Measurements from ENCODE around the gene FAT4.

Gene FAT4

DNA sequence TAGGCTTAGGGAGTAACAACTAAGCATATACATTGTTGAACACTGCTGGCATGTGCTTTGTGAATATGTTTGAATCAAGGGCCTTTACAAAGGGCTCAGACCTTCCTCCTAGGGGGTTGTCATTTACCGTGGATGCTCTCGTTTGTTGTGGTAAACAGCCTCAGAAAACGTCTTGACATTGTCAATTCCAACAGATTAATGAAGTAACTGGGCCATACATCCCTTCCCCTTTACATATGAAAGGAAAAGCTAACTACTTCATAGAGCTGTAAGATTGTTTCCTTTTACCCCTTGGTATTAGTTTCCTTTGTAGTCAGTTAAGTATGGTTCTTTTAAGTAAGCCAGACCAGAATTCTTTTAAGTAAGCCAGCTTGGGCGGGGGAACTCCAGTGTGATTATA, 42.9 kb downstream of the FAT4 start:
- Histone ChIP-seq H3K4me2 (ENCODE audit: low read length) (no peak overlapping the region), H2AFZ (ENCODE audit: low read depth, low read length) (no peak overlapping the region), H3K9me3 (ENCODE audit: insufficient read depth, low read length) (no peaks in the 10 kb centered on the region), H3K9ac (ENCODE audit: low read length) (no peak overlapping the region), H3K36me3 (replicated peaks; ENCODE audit: low read depth, low read length) (no peaks in the 10 kb centered on the region), H3K27me3 (ENCODE audit: low read depth, low read length) (no peaks in the 10 kb centered on the region), H3K4me3 (ENCODE audit: low read length) (no peak overlapping the region), H4K20me1 (ENCODE audit: insufficient read depth, low read length) (no peaks in the 10 kb centered on the region), H3K79me2 (ENCODE audit: low read length) (no peaks in the 10 kb centered on the region), H3K27ac (ENCODE audit: low read length) (no peak overlapping the region), H3K4me1 (ENCODE audit: low read length) (no peaks in the 10 kb centered on the region)
- TF ChIP-seq, protein P1, sequence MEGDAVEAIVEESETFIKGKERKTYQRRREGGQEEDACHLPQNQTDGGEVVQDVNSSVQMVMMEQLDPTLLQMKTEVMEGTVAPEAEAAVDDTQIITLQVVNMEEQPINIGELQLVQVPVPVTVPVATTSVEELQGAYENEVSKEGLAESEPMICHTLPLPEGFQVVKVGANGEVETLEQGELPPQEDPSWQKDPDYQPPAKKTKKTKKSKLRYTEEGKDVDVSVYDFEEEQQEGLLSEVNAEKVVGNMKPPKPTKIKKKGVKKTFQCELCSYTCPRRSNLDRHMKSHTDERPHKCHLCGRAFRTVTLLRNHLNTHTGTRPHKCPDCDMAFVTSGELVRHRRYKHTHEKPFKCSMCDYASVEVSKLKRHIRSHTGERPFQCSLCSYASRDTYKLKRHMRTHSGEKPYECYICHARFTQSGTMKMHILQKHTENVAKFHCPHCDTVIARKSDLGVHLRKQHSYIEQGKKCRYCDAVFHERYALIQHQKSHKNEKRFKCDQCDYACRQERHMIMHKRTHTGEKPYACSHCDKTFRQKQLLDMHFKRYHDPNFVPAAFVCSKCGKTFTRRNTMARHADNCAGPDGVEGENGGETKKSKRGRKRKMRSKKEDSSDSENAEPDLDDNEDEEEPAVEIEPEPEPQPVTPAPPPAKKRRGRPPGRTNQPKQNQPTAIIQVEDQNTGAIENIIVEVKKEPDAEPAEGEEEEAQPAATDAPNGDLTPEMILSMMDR (IDR thresholded peaks at IDR 0.05; ENCODE audit: low read depth, low read length), result no peak
- TF ChIP-seq EZH2phosphoT487 (IDR thresholded peaks at IDR 0.05; ENCODE audit: low read depth), result no peak

- no peak overlapping the region for H3K9ac ChIP-seq (ENCODE audit: low read length)
- no peaks in the 10 kb centered on the region for H4K20me1 ChIP-seq (ENCODE audit: insufficient read depth, low read length)
- H3K79me2 ChIP-seq (ENCODE audit: low read length), result no peaks in the 10 kb centered on the region
- H3K27ac ChIP-seq (ENCODE audit: low read length), result no peak overlapping the region
- no peak overlapping the region for H3K4me3 ChIP-seq (ENCODE audit: low read length)
- H3K36me3 ChIP-seq (replicated peaks; ENCODE audit: low read depth, low read length), result no peaks in the 10 kb centered on the region
- no peaks in the 10 kb centered on the region for H3K27me3 ChIP-seq (ENCODE audit: low read depth, low read length)
- H3K4me2 ChIP-seq (ENCODE audit: low read length), result no peak overlapping the region
- no peaks in the 10 kb centered on the region for H3K9me3 ChIP-seq (ENCODE audit: insufficient read depth, low read length)
- no peaks in the 10 kb centered on the region for H3K4me1 ChIP-seq (ENCODE audit: low read length)
- H2AFZ ChIP-seq (ENCODE audit: low read depth, low read length), result no peak overlapping the region
- TF ChIP-seq, protein P1 (IDR thresholded peaks at IDR 0.05; ENCODE audit: low read depth, low read length), result no peak
- TF ChIP-seq EZH2phosphoT487 (IDR thresholded peaks at IDR 0.05; ENCODE audit: low read depth), result no peak
Measured at GRCh38 chr4:125358453-125358852, 43.7 kb downstream of the FAT4 start.

GRCh38 chr4:125359363-125359762, 44.6 kb downstream of the FAT4 start:
- Histone ChIP-seq H3K9me3 (ENCODE audit: insufficient read depth, low read length) (no peaks in the 10 kb centered on the region), H3K4me3 (ENCODE audit: low read length) (no peak overlapping the region), H2AFZ (ENCODE audit: low read depth, low read length) (no peak overlapping the region), H3K4me2 (ENCODE audit: low read length) (no peak overlapping the region), H4K20me1 (ENCODE audit: insufficient read depth, low read length) (no peaks in the 10 kb centered on the region), H3K36me3 (replicated peaks; ENCODE audit: low read depth, low read length) (no peaks in the 10 kb centered on the region), H3K27ac (ENCODE audit: low read length) (no peak overlapping the region), H3K9ac (ENCODE audit: low read length) (no peak overlapping the region), H3K27me3 (ENCODE audit: low read depth, low read length) (no peaks in the 10 kb centered on the region), H3K79me2 (ENCODE audit: low read length) (no peaks in the 10 kb centered on the region), H3K4me1 (ENCODE audit: low read length) (no peaks in the 10 kb centered on the region)
- TF ChIP-seq, protein P1 (IDR thresholded peaks at IDR 0.05; ENCODE audit: low read depth, low read length), result no peak
- TF ChIP-seq EZH2phosphoT487 (IDR thresholded peaks at IDR 0.05; ENCODE audit: low read depth), result no peak

DNA sequence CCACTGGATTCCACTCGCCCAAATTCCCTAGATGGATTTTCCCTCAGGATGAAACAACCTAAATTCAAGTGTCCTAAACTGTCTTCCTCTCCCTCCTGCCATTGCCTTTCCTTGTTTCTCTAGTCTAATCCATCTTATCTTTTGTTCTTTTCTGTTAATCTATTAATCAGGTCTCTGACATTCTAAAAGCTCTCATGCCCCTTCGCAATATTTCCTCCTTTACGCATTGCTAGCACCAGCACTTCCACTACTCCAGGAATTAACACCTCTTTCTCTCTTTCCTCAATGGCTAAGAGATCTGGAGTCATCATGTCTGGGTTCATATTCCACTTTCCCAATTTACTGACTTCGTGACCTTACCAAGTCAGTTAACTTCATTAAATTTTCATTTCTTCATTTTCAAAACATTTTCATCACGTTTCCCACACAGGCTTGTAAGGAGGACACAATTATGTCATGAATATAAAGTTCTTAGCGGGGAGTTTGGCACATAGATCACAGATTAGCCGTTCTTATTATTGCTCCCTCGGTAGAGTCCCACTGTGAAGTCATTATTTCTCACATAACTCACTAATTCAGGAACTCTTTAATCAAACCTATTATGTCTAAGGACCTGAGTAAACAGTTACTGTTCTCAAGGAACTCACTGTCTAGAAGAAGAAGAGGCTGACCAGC, 45.3 kb downstream of the FAT4 start:
- no peaks in the 10 kb centered on the region for H3K27me3 ChIP-seq (ENCODE audit: low read depth, low read length)
- H3K4me3 ChIP-seq (ENCODE audit: low read length), result no peak overlapping the region
- no peak overlapping the region for H3K4me2 ChIP-seq (ENCODE audit: low read length)
- no peak overlapping the region for H3K27ac ChIP-seq (ENCODE audit: low read length)
- H3K36me3 ChIP-seq (replicated peaks; ENCODE audit: low read depth, low read length), result no peaks in the 10 kb centered on the region
- no peaks in the 10 kb centered on the region for H3K9me3 ChIP-seq (ENCODE audit: insufficient read depth, low read length)
- TF ChIP-seq EZH2phosphoT487 (IDR thresholded peaks at IDR 0.05; ENCODE audit: low read depth), result no peak
- TF ChIP-seq, protein P1 (IDR thresholded peaks at IDR 0.05; ENCODE audit: low read depth, low read length), result no peak
- no peak overlapping the region for H3K9ac ChIP-seq (ENCODE audit: low read length)
- H2AFZ ChIP-seq (ENCODE audit: low read depth, low read length), result no peak overlapping the region
- H4K20me1 ChIP-seq (ENCODE audit: insufficient read depth, low read length), result no peaks in the 10 kb centered on the region
- no peaks in the 10 kb centered on the region for H3K79me2 ChIP-seq (ENCODE audit: low read length)
- H3K4me1 ChIP-seq (ENCODE audit: low read length), result no peaks in the 10 kb centered on the region
